ENCODE measurements around the gene OLFM4. TPM values are rescaled to one million over a fixed set of nuclear protein-coding genes. Genes with fewer than 3 reads are reported as not detected.

The OLFM4 gene
- total RNA-seq, 2 donors from 2014 or later, result not detected

DNA sequence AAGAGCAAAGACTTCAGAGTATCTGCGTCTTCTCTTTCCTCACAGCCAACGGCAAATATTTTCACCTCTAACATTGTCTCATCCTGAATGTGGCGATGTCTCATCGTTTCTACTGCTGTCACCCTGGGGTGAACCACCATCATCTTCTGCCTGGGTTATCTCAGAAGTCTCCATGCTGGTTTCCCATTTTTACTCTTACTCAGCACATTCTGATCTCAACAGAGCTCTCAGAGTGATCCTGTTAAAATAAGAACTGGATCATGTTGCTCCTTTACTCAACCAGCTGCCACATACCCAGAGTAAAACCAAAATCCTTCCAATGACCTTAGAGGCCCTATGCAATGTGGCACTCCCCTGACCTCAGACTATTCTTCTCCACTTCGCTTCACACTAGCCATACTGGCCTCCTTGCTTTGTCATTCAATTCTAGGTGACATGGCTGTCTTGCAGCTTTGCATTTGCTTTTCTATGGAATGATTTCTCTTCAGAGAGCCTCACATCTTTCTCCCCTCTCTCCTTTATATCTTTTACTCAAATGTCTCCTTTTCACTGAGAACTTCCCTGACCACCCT is 7.8 kb upstream of the OLFM4 start:
- DNase-seq (no peak), ATAC-seq (no peak)
- Mint-ChIP-seq H3K4me1 (no peaks in the 10 kb centered on the region), H3K4me3 (no peak overlapping the region), H3K27ac (no peak overlapping the region), H3K36me3 (ENCODE audit: low read depth) (no peaks in the 10 kb centered on the region), H3K27me3 (peaks cover 15% of the 10 kb centered on the region)
- H3K9me3 ChIP-seq (ENCODE audit: control insufficient read depth, low read length, poor library complexity, severe bottlenecking), result no peaks in the 10 kb centered on the region

GRCh38 chr13:53023246-53023645 is 5.4 kb upstream of the OLFM4 start:
- Mint-ChIP-seq H3K36me3 (ENCODE audit: low read depth) (no peaks in the 10 kb centered on the region), H3K4me1 (no peaks in the 10 kb centered on the region), H3K27ac (no peak overlapping the region), H3K27me3 (peaks cover 31% of the 10 kb centered on the region), H3K4me3 (no peak overlapping the region)
- no peak for ATAC-seq
- no peak for DNase-seq
- no peaks in the 10 kb centered on the region for H3K9me3 ChIP-seq (ENCODE audit: control insufficient read depth, low read length, poor library complexity, severe bottlenecking)

- Mint-ChIP-seq H3K27me3 (peaks cover 38% of the 10 kb centered on the region), H3K27ac (no peak overlapping the region), H3K36me3 (ENCODE audit: low read depth) (no peaks in the 10 kb centered on the region), H3K4me1 (no peaks in the 10 kb centered on the region), H3K4me3 (no peak overlapping the region)
- ATAC-seq (no peak), DNase-seq (no peak)
- no peaks in the 10 kb centered on the region for H3K9me3 ChIP-seq (ENCODE audit: control insufficient read depth, low read length, poor library complexity, severe bottlenecking)
These were observed 550 bp upstream of the OLFM4 start for GRCh38 chr13:53028063-53028462.

- Mint-ChIP-seq H3K27ac (no peak overlapping the region), H3K36me3 (ENCODE audit: low read depth) (no peaks in the 10 kb centered on the region), H3K27me3 (peaks cover 17% of the 10 kb centered on the region), H3K4me1 (no peaks in the 10 kb centered on the region), H3K4me3 (no peak overlapping the region)
- ATAC-seq, result no peak
- DNase-seq, result no peak
- no peaks in the 10 kb centered on the region for H3K9me3 ChIP-seq (ENCODE audit: control insufficient read depth, low read length, poor library complexity, severe bottlenecking)
These were observed 4.2 kb downstream of the OLFM4 start for GRCh38 chr13:53032849-53033248.

DNA sequence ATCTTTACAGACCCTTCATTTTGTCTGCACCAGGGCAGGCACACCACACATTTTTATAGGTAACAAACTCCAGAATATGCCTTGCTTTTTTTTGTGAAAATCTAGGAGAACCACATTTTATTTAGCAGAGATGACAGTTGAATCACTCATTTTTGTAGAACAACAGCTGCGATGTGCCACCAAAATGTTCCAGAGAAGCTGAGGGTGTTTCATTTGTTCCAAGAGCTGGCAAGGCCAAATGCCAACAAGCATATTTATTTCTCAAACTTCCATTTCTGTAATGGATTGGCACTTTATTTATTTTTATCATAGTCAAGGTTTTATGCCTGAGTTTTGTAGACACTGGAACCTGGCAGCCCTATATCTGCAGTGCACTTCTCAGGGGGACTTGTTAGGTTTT is 10.4 kb downstream of the OLFM4 start:
- H3K27me3 Mint-ChIP-seq, result peaks cover 5% of the 10 kb centered on the region
- ATAC-seq, result no peak

GRCh38 chr13:53041968-53042516 is 13.4 kb downstream of the OLFM4 start:
- Mint-ChIP-seq H3K27ac (no peak overlapping the region), H3K4me1 (no peaks in the 10 kb centered on the region), H3K36me3 (ENCODE audit: low read depth) (no peaks in the 10 kb centered on the region), H3K4me3 (no peak overlapping the region), H3K27me3 (peaks cover 14% of the 10 kb centered on the region)
- no peak for ATAC-seq
- H3K9me3 ChIP-seq (ENCODE audit: control insufficient read depth, low read length, poor library complexity, severe bottlenecking), result no peaks in the 10 kb centered on the region
- DNase-seq, result no peak

More for the DNA sequence above, 10.4 kb downstream of the OLFM4 start:
- H3K27ac Mint-ChIP-seq, result no peak overlapping the region
- H3K36me3 Mint-ChIP-seq (ENCODE audit: low read depth), result no peaks in the 10 kb centered on the region
- H3K4me3 Mint-ChIP-seq, result no peak overlapping the region
- H3K4me1 Mint-ChIP-seq, result no peaks in the 10 kb centered on the region
- DNase-seq, result no peak
- no peaks in the 10 kb centered on the region for H3K9me3 ChIP-seq (ENCODE audit: control insufficient read depth, low read length, poor library complexity, severe bottlenecking)

- ATAC-seq (no peak), DNase-seq (no peak)
- peaks cover 13% of the 10 kb centered on the region for H3K27me3 Mint-ChIP-seq
- H3K4me1 Mint-ChIP-seq, result no peaks in the 10 kb centered on the region
- H3K4me3 Mint-ChIP-seq, result no peak overlapping the region
- H3K36me3 Mint-ChIP-seq (ENCODE audit: low read depth), result no peaks in the 10 kb centered on the region
- no peaks in the 10 kb centered on the region for H3K9me3 ChIP-seq (ENCODE audit: control insufficient read depth, low read length, poor library complexity, severe bottlenecking)
- no peak overlapping the region for H3K27ac Mint-ChIP-seq
These were observed 14.3 kb downstream of the OLFM4 start for GRCh38 chr13:53042877-53043276.

DNA sequence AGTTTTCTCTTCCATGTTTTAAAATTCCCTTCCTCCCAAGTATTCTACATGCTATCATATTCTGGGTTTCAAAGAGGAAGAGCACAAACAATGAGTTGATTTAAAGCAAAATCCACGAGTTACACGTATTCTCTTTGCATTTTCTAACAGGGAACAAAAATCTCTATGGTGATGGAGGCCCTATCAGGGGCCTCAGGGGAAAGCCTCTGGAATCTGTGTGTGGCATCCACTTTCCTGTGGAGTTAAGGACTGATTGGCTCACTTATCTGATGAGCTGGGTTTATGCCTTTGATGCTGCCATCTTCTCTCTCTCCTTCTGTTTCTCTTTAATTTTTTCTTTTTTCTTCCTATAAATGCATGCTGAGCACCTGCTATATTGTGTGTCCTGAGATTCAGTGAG is 14.8 kb downstream of the OLFM4 start:
- no peak for ATAC-seq
- no peak overlapping the region for H3K4me3 Mint-ChIP-seq
- no peaks in the 10 kb centered on the region for H3K36me3 Mint-ChIP-seq (ENCODE audit: low read depth)
- no peak for DNase-seq
- H3K27ac Mint-ChIP-seq, result no peak overlapping the region
- no peaks in the 10 kb centered on the region for H3K9me3 ChIP-seq (ENCODE audit: control insufficient read depth, low read length, poor library complexity, severe bottlenecking)
- H3K27me3 Mint-ChIP-seq, result peaks cover 9% of the 10 kb centered on the region
- H3K4me1 Mint-ChIP-seq, result no peaks in the 10 kb centered on the region

GRCh38 chr13:53045189-53045588 is 16.6 kb downstream of the OLFM4 start:
- Mint-ChIP-seq H3K4me1 (no peaks in the 10 kb centered on the region), H3K27me3 (peaks cover 9% of the 10 kb centered on the region), H3K36me3 (ENCODE audit: low read depth) (no peaks in the 10 kb centered on the region), H3K27ac (no peak overlapping the region), H3K4me3 (no peak overlapping the region)
- no peaks in the 10 kb centered on the region for H3K9me3 ChIP-seq (ENCODE audit: control insufficient read depth, low read length, poor library complexity, severe bottlenecking)
- no peak for DNase-seq
- no peak for ATAC-seq

DNA sequence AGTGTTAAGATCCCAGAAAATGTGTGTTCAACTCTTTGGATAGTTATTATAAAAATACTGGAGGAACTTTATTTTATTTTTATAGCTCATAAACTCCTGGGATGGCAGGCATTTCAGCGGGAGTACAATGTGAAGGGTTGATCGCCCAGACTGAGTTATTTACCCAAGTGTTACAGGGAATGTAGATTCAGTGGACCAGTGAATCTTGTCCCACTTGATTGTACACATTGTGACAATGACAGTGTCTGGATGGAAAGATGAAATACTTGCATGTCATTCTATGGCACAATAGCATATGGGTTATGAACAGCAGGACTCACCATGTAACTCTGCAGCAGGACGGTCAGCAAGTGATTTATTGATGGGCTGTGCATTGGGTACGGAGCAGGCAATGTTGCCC is 20.3 kb downstream of the OLFM4 start:
- H3K27ac Mint-ChIP-seq, result no peak overlapping the region
- no peaks in the 10 kb centered on the region for H3K36me3 Mint-ChIP-seq (ENCODE audit: low read depth)
- ATAC-seq (no peak), DNase-seq (no peak)
- no peaks in the 10 kb centered on the region for H3K9me3 ChIP-seq (ENCODE audit: control insufficient read depth, low read length, poor library complexity, severe bottlenecking)
- peaks cover 9% of the 10 kb centered on the region for H3K27me3 Mint-ChIP-seq
- H3K4me3 Mint-ChIP-seq, result no peak overlapping the region
- no peaks in the 10 kb centered on the region for H3K4me1 Mint-ChIP-seq

- no peaks in the 10 kb centered on the region for H3K4me1 Mint-ChIP-seq
- H3K9me3 ChIP-seq (ENCODE audit: control insufficient read depth, low read length, poor library complexity, severe bottlenecking), result no peaks in the 10 kb centered on the region
- peaks cover 9% of the 10 kb centered on the region for H3K27me3 Mint-ChIP-seq
- no peak overlapping the region for H3K4me3 Mint-ChIP-seq
- ATAC-seq (no peak), DNase-seq (no peak)
- H3K27ac Mint-ChIP-seq, result no peak overlapping the region
- no peaks in the 10 kb centered on the region for H3K36me3 Mint-ChIP-seq (ENCODE audit: low read depth)
These were observed 21.5 kb downstream of the OLFM4 start for GRCh38 chr13:53050151-53050550.

- no peak for ATAC-seq
These were observed 24.1 kb downstream of the OLFM4 start for GRCh38 chr13:53052675-53053074.

GRCh38 chr13:53054569-53054968 is 26.0 kb downstream of the OLFM4 start:
- Mint-ChIP-seq H3K36me3 (ENCODE audit: low read depth) (no peaks in the 10 kb centered on the region), H3K27me3 (no peaks in the 10 kb centered on the region), H3K4me3 (no peak overlapping the region), H3K27ac (no peak overlapping the region), H3K4me1 (no peaks in the 10 kb centered on the region)
- DNase-seq (no peak), ATAC-seq (no peak)
- no peaks in the 10 kb centered on the region for H3K9me3 ChIP-seq (ENCODE audit: control insufficient read depth, low read length, poor library complexity, severe bottlenecking)

More at GRCh38 chr13:53052675-53053074, 24.1 kb downstream of the OLFM4 start:
- Mint-ChIP-seq H3K4me1 (no peaks in the 10 kb centered on the region), H3K27ac (no peak overlapping the region), H3K4me3 (no peak overlapping the region), H3K36me3 (ENCODE audit: low read depth) (no peaks in the 10 kb centered on the region), H3K27me3 (no peaks in the 10 kb centered on the region)
- DNase-seq, result no peak
- H3K9me3 ChIP-seq (ENCODE audit: control insufficient read depth, low read length, poor library complexity, severe bottlenecking), result no peaks in the 10 kb centered on the region

GRCh38 chr13:53058065-53058679 is 29.6 kb downstream of the OLFM4 start:
- H3K27me3 Mint-ChIP-seq, result no peaks in the 10 kb centered on the region
- no peaks in the 10 kb centered on the region for H3K9me3 ChIP-seq (ENCODE audit: control insufficient read depth, low read length, poor library complexity, severe bottlenecking)
- no peak for DNase-seq
- H3K36me3 Mint-ChIP-seq (ENCODE audit: low read depth), result no peaks in the 10 kb centered on the region
- H3K27ac Mint-ChIP-seq, result no peak overlapping the region
- H3K4me3 Mint-ChIP-seq, result no peak overlapping the region
- no peaks in the 10 kb centered on the region for H3K4me1 Mint-ChIP-seq
- no peak for ATAC-seq

Data from T-helper 17 cell (primary cell).